ENCODE data around the gene CHRD.
"Not testable (repeated sequence)": the region's sequence is repeated elsewhere in the genome, so short reads cannot be mapped to it uniquely, and the experiment has no call there.

CHRD gene

DNA sequence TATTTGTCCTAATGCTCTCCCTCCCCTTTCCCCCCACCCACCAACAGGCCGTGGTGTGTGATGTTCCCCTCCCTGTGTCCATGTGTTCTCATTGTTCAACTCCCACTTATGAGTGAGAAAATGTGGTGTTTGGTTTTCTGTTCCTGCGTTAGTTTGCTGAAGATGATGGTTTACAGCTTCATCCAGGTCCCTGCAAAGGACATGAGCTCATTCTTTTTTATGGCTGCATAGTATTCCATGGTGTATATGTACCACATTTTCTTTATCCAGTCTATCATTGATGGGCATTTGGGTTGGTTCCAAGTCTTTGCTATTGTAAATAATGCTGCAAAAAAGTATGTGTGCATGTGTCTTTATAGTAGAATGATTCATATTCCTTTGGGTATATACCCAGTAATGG is 53.3 kb downstream of the CHRD start:
- H3K4me1 Mint-ChIP-seq (ENCODE audit: low read depth); H3K27me3 Mint-ChIP-seq; H3K36me3 Mint-ChIP-seq (ENCODE audit: low read depth); H3K4me3 Mint-ChIP-seq; DNase-seq; H3K27ac Mint-ChIP-seq; H3K9me3 Mint-ChIP-seq: not testable (repeated sequence)

DNA sequence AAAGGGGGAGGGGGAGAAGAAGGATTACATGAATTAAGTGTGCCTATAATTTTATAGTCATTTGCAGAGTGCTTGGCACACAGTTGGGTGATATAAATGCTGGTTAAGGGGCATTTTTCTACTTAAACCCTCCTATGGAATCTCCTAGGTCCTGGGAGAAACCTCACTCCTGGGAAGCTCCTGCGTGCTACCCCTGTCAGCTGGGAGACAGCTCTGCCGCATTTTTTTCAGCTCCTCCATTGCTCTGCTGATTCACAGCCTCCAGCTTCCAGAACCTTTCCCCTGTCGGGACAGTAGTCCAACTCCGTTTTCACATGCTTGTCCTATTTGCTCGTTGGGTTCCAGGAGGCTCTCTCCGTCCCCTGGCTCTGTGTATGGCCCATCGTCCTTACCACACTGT is 59.2 kb downstream of the CHRD start:
- DNase-seq = no peak
- no peak overlapping the region for H3K27ac Mint-ChIP-seq
- peaks cover 1% of the 10 kb centered on the region for H3K4me1 Mint-ChIP-seq (ENCODE audit: low read depth)
- peaks cover 7% of the 10 kb centered on the region for H3K9me3 Mint-ChIP-seq
- no peak overlapping the region for H3K4me3 Mint-ChIP-seq
- H3K36me3 Mint-ChIP-seq (ENCODE audit: low read depth) = no peaks in the 10 kb centered on the region
- H3K27me3 Mint-ChIP-seq = peaks cover 11% of the 10 kb centered on the region

Data from activated T-cell treated with anti-CD3 and anti-CD28 coated beads, Interleukin-2, amount 50 U/mL, for 24 hours (primary cell).